ENCODE data around the gene LCN10. TPM values are rescaled to one million over a fixed set of nuclear protein-coding genes. Genes with fewer than 3 reads are reported as not detected.
A peak's percentile ranks its signal among the peaks of the same experiment; 100 is the strongest.

The LCN10 gene
- total and polyA plus RNA-seq, 9 of the 15 experiments (the other 6 are each of a cell fraction or from before 2014, with no cell fraction given), result 0.10 to 0.21 (median 0.14) TPM; not detected in 6

- peak; percentile 23 to 26; a peak in 2 of 4 replicates for TF ChIP-seq SIX5 (IDR thresholded peaks at IDR 0.05; ENCODE audit: borderline replicate concordance in 1 of 2, insufficient read depth in 1 of 2, low read depth in 1 of 2, low read length in 2 of 2)
- TF ChIP-seq WHSC1 (IDR thresholded peaks at IDR 0.05; ENCODE audit: low read length), result no peak
- no peak for TF ChIP-seq JUNB (CRISPR knock-in tag; conservative IDR thresholded peaks at IDR 0.05)
- peak; percentile 40; the same call in 1 of the 2 replicates for TF ChIP-seq ZNF274 (IDR thresholded peaks at IDR 0.05; ENCODE audit: borderline replicate concordance, low read depth, low read length)
- TF ChIP-seq ATF7 (IDR thresholded peaks at IDR 0.05), result peak; percentile 79
- no peak for TF ChIP-seq ELF4 (CRISPR knock-in tag; IDR thresholded peaks at IDR 0.05)
- no peak for TF ChIP-seq KDM4B (IDR thresholded peaks at IDR 0.05; ENCODE audit: borderline replicate concordance in 2 of 2, low read depth in 1 of 2)
- TF ChIP-seq SRSF9 (IDR thresholded peaks at IDR 0.05; ENCODE audit: borderline replicate concordance, low read depth, low read length), result no peak
- no peak for TF ChIP-seq ZBTB8A (IDR thresholded peaks at IDR 0.05; ENCODE audit: partially characterized antibody)
- peak; percentile 94 for TF ChIP-seq POLR2B (IDR thresholded peaks at IDR 0.05; ENCODE audit: low read depth, partially characterized antibody)
- TF ChIP-seq SIRT6 (IDR thresholded peaks at IDR 0.05; ENCODE audit: low read depth, low read length), result no peak
- TF ChIP-seq CGGBP1 (CRISPR knock-in tag; IDR thresholded peaks at IDR 0.05), result 0 out of 2 replicates have a peak, but pooled peaks have one; percentile 65
- TF ChIP-seq ELF2 (CRISPR knock-in tag; IDR thresholded peaks at IDR 0.05), result no peak; the same call in 1 of the 2 replicates
- no peak for TF ChIP-seq TRIM28 (IDR thresholded peaks at IDR 0.05)
- TF ChIP-seq AFF4 (CRISPR knock-in tag; IDR thresholded peaks at IDR 0.05), result peak; percentile 99; the same call in 1 of the 2 replicates
- TF ChIP-seq ATF1 (CRISPR knock-in tag; IDR thresholded peaks at IDR 0.05), result peak; percentile 88
- TF ChIP-seq ATF1 (tag; IDR thresholded peaks at IDR 0.05), result peak; percentile 91
- TF ChIP-seq SETDB1 (IDR thresholded peaks at IDR 0.05; ENCODE audit: low read length), result peak; percentile 44
- TF ChIP-seq NR2C1 (IDR thresholded peaks at IDR 0.05), result no peak
- no peak for TF ChIP-seq NR2C1 (tag; IDR thresholded peaks at IDR 0.05)
- peak; percentile 82 for TF ChIP-seq FUS (optimal IDR thresholded peaks at IDR 0.05; ENCODE audit: low read depth, low read length)
- no peak; the same call in 1 of the 2 replicates for TF ChIP-seq CHD2 (IDR thresholded peaks at IDR 0.05; ENCODE audit: low read depth, low read length)
- TF ChIP-seq GMEB1 (CRISPR knock-in tag; IDR thresholded peaks at IDR 0.05), result peak; percentile 84
- TF ChIP-seq ZBTB12 (CRISPR knock-in tag; IDR thresholded peaks at IDR 0.05), result peak; percentile 88
Observed at GRCh38 chr9:136728080-136728547, 14.6 kb downstream of the LCN10 start (continued).
